GM18951 (cell line): Measurements from ENCODE around the gene BMPR2.
"Not testable (repeated sequence)": the region's sequence is repeated elsewhere in the genome, so short reads cannot be mapped to it uniquely, and the experiment has no call there.

Source experiments
- POLR2A ChIP-seq: IDR thresholded peaks from 4 replicates; pipeline ENCODE4 v1.6.1; 2011; ENCODE audit warnings: mild to moderate bottlenecking; ENCODE audit not compliant: insufficient read length, insufficient read depth; ENCODE audit errors: extremely low read depth
- in situ Hi-C: fragments of 300-500 bp; cut with MboI; formaldehyde crosslinking; loops from one replicate; pipeline ENCODE4 v1.12.0; 2022; ENCODE audit warnings: low sequenced_read_pairs, mixed read lengths, inconsistent platforms; ENCODE audit not compliant: unreplicated experiment

BMPR2 gene

DNA sequence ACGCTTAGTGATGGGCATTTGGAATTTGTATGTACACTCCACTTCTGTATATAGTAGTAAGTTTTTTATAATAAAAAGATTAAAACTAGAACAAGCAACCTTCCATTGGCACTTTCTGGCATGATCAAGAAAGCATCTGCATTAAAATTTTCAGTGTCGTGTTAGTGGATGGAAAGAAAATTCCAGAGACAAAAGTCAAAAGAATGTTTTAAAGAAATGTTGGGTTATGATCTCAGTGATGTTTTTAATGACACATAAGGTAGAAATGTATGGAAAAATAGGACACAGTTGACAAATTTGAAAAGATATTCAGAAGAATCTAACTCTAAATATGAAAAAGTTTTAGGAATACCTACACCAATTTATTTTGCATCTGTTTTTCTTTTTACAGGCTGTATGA is 132.6 kb downstream of the BMPR2 start:
- in situ Hi-C loops, result no loop called here

DNA sequence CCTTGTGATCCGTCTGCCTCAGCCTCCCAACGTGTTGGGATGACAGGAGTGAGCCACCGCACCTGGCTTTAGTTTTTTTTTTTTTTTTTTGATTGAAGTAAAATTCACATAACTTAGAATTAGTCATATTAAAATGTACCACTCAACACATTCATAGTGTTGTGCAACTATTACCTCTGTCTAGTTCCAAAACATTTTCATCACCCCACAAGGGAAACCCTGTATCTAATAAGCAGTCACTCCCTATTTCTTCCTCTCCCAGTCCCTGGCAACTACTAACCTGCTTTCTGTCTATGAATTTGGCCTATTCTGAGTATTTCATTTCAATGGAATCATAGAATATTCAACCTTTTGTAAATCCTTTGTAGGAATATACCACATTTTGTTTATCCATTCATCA is 134.8 kb downstream of the BMPR2 start:
- no peak for TF ChIP-seq POLR2A
- in situ Hi-C loops, result no loop called here

More for the DNA sequence above, 132.6 kb downstream of the BMPR2 start:
- no peak for TF ChIP-seq POLR2A

GRCh38 chr2:202512176-202512575 is 136.0 kb downstream of the BMPR2 start:
- in situ Hi-C loops, result no loop called here
- TF ChIP-seq POLR2A, result no peak

DNA sequence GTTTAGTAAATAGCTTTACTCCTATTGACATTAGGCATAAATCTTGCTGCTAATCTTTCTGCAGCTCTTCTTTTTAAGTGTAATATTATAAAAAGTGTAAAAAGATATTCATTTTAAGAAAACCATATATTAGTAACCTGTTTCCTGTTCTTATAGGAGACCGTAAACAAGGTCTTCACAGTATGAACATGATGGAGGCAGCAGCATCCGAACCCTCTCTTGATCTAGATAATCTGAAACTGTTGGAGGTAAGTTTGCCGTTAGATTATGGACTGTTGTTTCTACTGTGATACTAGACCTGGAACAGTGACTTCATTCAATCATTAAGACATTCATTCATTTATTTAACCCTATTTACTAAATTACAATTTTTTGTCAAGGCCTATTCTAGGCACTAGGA is 138.6 kb downstream of the BMPR2 start:
- TF ChIP-seq POLR2A, result no peak
- in situ Hi-C loops, result no loop called here

DNA sequence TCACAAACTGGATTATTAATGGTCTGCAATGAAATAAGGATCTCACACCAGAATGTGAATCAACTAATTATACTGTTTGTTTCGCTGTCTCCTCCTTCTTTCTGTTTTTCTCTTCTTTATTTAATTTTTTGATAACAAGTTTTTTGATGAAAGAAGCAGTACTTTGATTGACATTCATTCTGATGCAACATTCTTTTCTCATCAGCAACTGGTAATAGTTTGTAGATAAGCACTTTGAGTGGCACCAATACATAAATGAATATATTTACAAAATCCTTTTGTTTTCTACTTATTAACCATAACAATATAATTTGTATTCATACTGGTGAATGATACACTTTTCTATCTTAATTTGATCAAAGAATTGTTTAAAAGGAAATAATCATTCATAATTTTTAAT is 143.3 kb downstream of the BMPR2 start:
- TF ChIP-seq POLR2A, result no peak
- in situ Hi-C loops, result no loop called here

DNA sequence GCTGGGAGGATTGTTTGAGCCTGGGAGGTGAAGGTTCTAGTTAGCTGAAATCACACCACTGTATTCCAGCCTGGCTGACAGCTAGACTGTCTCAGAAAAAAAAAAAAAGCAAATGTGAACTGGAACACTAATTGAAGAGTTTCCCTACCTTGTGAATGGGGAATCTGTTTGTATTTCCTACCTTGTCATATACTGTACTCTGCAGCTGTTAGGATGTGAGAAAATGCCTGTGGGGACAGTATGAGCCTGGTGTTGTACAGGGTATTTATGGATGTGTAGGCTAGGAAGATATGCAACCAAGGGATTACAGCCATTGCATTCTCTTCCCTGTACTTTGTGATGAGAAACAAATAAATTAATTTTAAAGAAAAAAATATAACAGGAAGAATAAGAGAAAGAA is 145.3 kb downstream of the BMPR2 start:
- no peak for TF ChIP-seq POLR2A
- in situ Hi-C loops, result no loop called here

DNA sequence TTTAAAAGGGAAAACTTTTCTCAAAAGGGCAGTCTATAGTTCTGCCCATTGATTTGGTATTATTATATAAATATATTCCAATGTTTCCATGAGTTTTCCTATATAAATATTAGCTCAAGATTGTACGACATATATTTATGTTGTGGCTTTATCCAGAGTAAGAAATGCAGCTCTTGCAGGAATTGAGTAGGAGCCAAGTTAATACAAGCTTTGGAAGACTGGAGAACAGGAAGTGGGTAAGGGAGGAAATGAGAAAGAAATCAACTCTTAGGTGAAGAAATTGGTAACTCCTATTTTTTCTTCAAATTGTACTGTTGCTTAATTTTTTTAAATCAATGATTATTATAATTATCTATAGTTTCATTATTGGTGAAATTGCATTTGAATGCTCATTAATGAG is 153.3 kb downstream of the BMPR2 start:
- no peak for TF ChIP-seq POLR2A
- in situ Hi-C loops, result no loop called here

DNA sequence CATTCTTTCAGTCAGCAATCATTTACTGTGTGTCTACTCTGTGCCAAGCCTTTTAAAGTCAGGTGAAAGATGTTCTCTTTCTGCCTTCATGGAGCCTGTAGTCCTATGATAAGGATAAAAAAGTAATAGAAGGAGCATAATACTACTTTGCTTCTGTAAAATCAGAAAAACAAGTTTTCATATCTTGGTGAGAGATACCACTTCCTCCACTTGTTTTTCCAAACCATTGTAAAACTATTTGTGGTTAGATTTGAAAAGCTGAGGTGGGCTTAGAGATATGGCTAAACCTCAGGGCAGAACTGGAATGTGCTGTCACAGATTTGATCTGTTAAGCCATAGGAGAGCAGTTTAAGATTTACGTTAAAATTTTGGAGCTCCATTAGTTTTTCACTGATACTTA is 153.9 kb downstream of the BMPR2 start:
- in situ Hi-C loops, result no loop called here

DNA sequence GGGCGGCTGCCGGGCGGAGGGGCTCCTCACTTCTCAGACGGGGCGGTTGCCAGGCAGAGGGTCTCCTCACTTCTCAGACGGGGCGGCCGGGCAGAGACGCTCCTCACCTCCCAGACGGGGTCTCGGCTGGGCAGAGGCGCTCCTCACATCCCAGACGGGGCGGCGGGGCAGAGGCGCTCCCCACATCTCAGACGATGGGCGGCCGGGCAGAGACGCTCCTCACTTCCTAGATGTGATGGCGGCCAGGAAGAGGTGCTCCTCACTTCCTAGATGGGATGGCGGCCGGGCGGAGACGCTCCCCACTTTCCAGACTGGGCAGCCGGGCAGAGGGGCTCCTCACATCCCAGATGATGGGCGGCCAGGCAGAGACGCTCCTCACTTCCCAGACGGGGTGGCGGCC is 159.2 kb downstream of the BMPR2 start:
- in situ Hi-C loops, result not testable (repeated sequence)

More for the DNA sequence above, 153.9 kb downstream of the BMPR2 start:
- no peak for TF ChIP-seq POLR2A

GRCh38 chr2:202541137-202541536 is 165.0 kb downstream of the BMPR2 start:
- no peak for TF ChIP-seq POLR2A
- in situ Hi-C loops, result no loop called here

GRCh38 chr2:202542142-202542541 is 166.0 kb downstream of the BMPR2 start:
- TF ChIP-seq POLR2A, result no peak

GRCh38 chr2:202545523-202545922 is 169.4 kb downstream of the BMPR2 start:
- in situ Hi-C loops, result no loop called here
- no peak for TF ChIP-seq POLR2A

More at GRCh38 chr2:202542142-202542541, 166.0 kb downstream of the BMPR2 start:
- in situ Hi-C loops, result no loop called here

- TF ChIP-seq POLR2A, result no peak
- in situ Hi-C loops, result no loop called here
Measured at GRCh38 chr2:202545931-202546330, 169.8 kb downstream of the BMPR2 start.

DNA sequence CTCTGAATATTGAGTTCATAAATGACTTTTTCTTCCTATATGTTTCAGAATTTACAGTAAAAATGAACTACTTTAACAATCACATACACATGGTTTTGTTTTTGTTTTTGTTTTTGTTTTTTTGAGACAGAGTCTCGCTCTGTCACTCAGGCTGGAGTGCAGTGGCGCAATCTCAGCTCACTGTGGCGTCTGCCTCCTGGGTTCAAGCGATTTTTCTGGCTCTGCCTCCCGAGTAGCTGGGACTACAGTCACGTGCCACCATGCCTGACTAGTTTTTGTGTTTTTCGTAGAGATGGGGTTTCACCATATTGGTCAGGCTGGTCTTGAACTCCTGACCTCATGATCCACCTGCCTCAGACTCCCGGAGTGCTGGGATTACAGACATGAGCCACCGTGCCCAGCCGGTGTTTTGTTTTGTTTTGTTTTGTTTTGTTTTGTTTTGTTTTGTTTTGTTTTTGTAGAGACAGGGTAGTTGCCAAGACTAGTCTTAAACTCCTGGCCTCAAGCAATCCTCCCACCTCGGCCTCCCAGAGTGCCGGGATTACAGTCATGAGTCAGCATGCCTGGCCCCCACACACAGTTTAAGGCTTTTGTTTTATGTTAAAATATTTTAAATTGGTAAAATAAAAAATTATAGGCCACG is 170.5 kb downstream of the BMPR2 start:
- in situ Hi-C loops, result not testable (repeated sequence)

DNA sequence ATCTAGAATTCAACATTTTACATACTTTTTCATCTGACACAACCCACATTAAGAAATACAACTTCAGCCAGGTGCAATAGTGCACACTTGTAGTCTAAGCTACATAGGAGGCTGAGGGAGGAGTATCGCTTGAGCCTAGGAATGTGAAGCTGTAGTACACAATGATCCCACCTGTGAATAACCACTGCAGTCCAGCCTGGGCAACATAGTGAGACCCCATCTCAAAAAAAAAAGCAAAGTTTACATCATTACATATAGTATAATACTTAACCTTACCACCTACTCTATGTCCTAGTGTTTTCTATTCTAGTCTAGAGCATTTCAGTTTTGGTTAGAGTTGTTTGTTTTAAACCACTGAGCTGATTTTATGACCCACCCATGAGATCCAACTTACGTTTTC is 172.1 kb downstream of the BMPR2 start:
- in situ Hi-C loops, result no loop called here
- no peak for TF ChIP-seq POLR2A

DNA sequence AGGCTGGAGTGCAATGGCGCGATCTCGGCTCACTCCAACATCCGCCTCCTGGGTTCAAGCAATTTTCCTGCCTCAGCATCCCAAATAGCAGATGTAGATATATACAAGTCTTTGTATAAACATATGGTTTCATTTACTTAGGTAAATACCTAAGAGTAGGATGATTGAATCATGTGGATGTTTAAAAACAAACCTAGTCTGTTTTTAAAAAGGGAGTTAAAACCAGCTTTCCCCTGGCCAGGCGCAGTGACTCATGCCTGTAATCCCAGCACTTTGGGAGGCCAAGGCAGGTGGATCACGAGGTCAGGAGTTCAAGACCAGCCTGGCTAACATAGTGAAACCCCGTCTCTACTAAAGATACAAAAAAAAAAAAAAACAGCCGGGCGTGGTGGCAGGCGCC is 174.9 kb downstream of the BMPR2 start:
- in situ Hi-C loops, result not testable (repeated sequence)
